ENCODE measurements around the gene MARCKSL1. TPM values are rescaled to one million over a fixed set of nuclear protein-coding genes. Genes with fewer than 3 reads are reported as not detected.

The MARCKSL1 gene
- total RNA-seq, 6 experiments from 2014 or later, result 10.0 to 24.4 (median 14.2) TPM

DNA sequence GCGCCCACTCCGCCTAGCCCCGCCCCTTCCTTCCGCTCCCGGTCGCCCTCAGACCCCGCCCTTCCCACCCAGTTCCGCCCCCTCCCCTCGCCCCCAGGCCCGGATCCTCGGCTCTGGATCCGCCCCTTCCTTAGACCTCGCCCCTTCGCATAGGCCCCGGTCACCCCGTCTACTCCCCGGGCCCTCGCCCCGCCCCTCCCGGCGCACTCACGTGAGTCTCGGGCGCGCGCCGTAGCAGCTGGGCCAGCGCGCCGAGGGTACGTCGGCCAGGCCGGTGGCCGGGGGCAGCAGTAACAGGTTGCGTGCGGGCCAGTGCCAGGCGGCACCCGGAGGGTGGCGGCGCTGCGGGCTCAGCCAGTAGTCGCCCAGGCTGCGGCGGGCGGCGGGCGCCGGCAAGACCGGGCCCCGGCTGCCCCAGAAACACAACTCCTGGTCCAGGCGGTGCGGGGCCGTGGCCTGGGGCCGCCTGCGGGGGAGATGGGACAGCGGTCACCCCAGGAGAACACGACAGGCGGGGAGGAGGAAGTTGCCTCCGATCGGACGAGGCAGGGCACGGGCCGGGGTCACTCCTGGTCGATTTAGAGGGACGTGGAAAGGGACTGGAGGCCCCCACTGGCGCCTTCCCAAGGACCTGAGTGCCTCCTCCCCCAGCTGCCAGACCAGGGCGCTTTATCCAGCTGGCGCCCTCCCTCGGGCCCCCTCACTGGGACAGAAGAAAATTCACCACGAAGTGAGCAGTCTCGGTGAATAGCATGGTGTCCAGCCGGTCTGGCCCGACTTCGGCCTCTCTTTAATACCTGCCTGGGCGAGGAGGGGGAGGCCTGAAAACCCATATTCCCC is 15.6 kb upstream of the MARCKSL1 start:
- DNase-seq (peak; percentile 95 to 97 (median 96)), ATAC-seq (peak; percentile 88 to 93 (median 90))
- WGBS (ENCODE audit: insufficient coverage, low coverage, low lambda C conversion rate, missing lambda C conversion rate), result 0% methylated on average over 2 of the region's 75 CpGs
- TF ChIP-seq, protein P1, sequence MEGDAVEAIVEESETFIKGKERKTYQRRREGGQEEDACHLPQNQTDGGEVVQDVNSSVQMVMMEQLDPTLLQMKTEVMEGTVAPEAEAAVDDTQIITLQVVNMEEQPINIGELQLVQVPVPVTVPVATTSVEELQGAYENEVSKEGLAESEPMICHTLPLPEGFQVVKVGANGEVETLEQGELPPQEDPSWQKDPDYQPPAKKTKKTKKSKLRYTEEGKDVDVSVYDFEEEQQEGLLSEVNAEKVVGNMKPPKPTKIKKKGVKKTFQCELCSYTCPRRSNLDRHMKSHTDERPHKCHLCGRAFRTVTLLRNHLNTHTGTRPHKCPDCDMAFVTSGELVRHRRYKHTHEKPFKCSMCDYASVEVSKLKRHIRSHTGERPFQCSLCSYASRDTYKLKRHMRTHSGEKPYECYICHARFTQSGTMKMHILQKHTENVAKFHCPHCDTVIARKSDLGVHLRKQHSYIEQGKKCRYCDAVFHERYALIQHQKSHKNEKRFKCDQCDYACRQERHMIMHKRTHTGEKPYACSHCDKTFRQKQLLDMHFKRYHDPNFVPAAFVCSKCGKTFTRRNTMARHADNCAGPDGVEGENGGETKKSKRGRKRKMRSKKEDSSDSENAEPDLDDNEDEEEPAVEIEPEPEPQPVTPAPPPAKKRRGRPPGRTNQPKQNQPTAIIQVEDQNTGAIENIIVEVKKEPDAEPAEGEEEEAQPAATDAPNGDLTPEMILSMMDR (IDR thresholded peaks at IDR 0.05), result no peak
- TF ChIP-seq POLR2A (IDR thresholded peaks at IDR 0.05), result peak; percentile 91
- Histone ChIP-seq H3K36me3 (no peaks in the 10 kb centered on the region), H3K27me3 (no peaks in the 10 kb centered on the region), H3K4me1 (peaks cover 0 to 14% (median 4%) of the 10 kb centered on the region in 4 donors), H3K27ac (peak overlapping the region; percentile 86 to 94 (median 88)), H3K9me3 (no peaks in the 10 kb centered on the region), H3K4me3 (peak overlapping the region; percentile 74 to 93 (median 75))
- intact Hi-C loops (cut with DNase I), result no loop called here

- Histone ChIP-seq H3K27me3 (no peaks in the 10 kb centered on the region), H3K27ac (peak overlapping the region; percentile 86 to 94 (median 88)), H3K4me1 (peaks cover 0 to 14% (median 4%) of the 10 kb centered on the region in 4 donors), H3K9me3 (no peaks in the 10 kb centered on the region), H3K36me3 (no peaks in the 10 kb centered on the region), H3K4me3 (peak overlapping the region; percentile 74 to 93 (median 75))
- TF ChIP-seq, protein P1 (IDR thresholded peaks at IDR 0.05), result peak; percentile 51 to 59 (median 56)
- no peak for TF ChIP-seq POLR2A (IDR thresholded peaks at IDR 0.05)
- intact Hi-C loops (cut with DNase I), result no loop called here
- DNase-seq, result peak; percentile 81 to 83 (median 81)
- peak; percentile 65 to 76 (median 68) for ATAC-seq
- 19% methylated on average over 11 of the region's 28 CpGs for WGBS (ENCODE audit: insufficient coverage, low coverage, low lambda C conversion rate, missing lambda C conversion rate)
These were observed 14.9 kb upstream of the MARCKSL1 start for GRCh38 chr1:32350785-32351398.

DNA sequence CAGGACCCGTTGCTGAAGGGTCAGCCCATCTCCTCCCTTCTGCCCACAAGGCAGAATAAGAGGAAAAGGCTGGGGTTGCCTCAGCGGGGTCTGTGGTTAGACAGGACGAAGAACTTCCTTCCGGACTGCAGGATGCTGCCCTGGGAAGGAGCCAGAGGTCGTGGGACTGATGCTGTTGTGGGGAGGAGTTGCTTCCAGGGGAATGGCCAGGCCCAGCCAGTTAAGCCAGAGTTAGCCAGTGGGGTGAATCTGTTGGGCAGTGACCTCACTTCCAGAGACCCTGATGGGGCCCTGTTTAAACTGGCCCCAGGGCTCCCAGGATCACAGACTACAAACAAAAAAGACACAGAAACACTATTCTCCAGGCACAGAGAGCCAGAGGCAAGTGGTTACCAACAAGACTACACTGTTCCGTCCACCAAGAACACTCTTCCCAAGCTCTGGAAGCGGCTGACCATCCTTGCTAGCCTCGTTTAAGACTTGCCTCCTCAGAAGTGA is 13.2 kb upstream of the MARCKSL1 start:
- intact Hi-C loops (cut with DNase I), result no loop called here
- DNase-seq (peak; percentile 70 to 72 (median 72)), ATAC-seq (peak; percentile 5 to 24 (median 12))
- no peaks in the 10 kb centered on the region for H3K27me3 ChIP-seq
- TF ChIP-seq, protein P1 (IDR thresholded peaks at IDR 0.05), result no peak
- TF ChIP-seq POLR2A (IDR thresholded peaks at IDR 0.05), result no peak
- H3K36me3 ChIP-seq, result no peaks in the 10 kb centered on the region
- peaks cover 0 to 14% (median 4%) of the 10 kb centered on the region in 4 donors for H3K4me1 ChIP-seq
- H3K4me3 ChIP-seq, result no peak overlapping the region
- WGBS (ENCODE audit: insufficient coverage, low coverage, low lambda C conversion rate, missing lambda C conversion rate), result 36% methylated on average over 8 of the region's 8 CpGs
- H3K27ac ChIP-seq, result peak overlapping the region in 2 of 3 donors; percentile 3 to 43
- no peaks in the 10 kb centered on the region for H3K9me3 ChIP-seq

DNA sequence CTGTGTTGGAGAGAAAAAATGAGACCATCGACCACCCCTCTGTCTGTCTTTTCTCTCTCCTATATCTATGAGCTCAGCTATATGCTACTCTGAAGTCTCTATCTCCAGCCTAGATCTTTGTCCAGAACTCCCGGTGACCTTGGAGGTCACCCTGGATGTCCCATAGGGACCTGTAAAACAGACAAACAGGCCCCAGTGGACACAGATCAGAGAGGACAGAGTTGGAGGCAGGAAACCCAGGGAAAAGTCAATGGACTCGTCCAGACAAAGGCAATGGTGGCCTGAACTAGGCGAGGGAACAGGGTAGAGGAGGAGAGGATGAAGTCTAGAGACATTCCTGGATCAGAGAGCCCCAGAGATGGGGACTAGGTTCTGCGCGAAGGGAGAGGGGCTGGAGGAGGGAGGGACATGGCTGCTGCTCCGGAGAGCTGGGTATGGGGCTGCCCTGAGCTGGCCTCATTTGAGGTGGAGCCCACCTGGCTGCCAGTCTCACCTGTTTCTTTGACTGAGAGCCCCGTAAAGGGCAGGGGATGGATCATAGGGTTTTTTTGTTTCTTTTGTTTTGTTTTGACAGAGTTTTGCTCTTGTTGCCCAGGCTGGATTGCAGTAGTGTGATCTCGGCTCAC is 10.6 kb upstream of the MARCKSL1 start:
- DNase-seq, result no peak
- no peak for ATAC-seq
- WGBS (ENCODE audit: insufficient coverage, low coverage, low lambda C conversion rate, missing lambda C conversion rate), result 73% methylated on average over 5 of the region's 9 CpGs
- no peaks in the 10 kb centered on the region for H3K9me3 ChIP-seq
- H3K27me3 ChIP-seq, result no peaks in the 10 kb centered on the region
- intact Hi-C loops (cut with DNase I), result no loop called here
- TF ChIP-seq, protein P1 (IDR thresholded peaks at IDR 0.05), result no peak
- TF ChIP-seq POLR2A (IDR thresholded peaks at IDR 0.05), result no peak
- no peaks in the 10 kb centered on the region for H3K36me3 ChIP-seq
- H3K4me1 ChIP-seq, result peaks cover 0 to 5% (median 0%) of the 10 kb centered on the region in 4 donors
- H3K4me3 ChIP-seq, result no peak overlapping the region
- no peak overlapping the region for H3K27ac ChIP-seq
